Fibroblast of lung (primary cell): ENCODE data around the gene SLC7A5. TPM values are rescaled to one million over a fixed set of nuclear protein-coding genes. Genes with fewer than 3 reads are reported as not detected.

ENCODE experiments used
- DNase-seq, 2 donors: peaks; one replicate each; pipeline versions ENCODE4 v3.0.0 to v3.0.0-alpha.2; 2010; ENCODE audit warnings: low read depth in 2 of 2
- H2AFZ ChIP-seq: 2 replicates; pipeline ENCODE4 v1.5.1; 2012; ENCODE audit warnings: low read length, control low read depth, inconsistent platforms
- H3K27ac ChIP-seq: 2 replicates; pipeline ENCODE4 v1.5.1; 2011; ENCODE audit warnings: low read length, control low read depth; ENCODE audit not compliant: insufficient read depth
- H3K27me3 ChIP-seq: 2 replicates; pipeline ENCODE4 v1.5.1; 2011; ENCODE audit warnings: mild to moderate bottlenecking, low read length; ENCODE audit not compliant: control insufficient read depth, insufficient read depth
- H3K36me3 ChIP-seq: 2 replicates; pipeline ENCODE4 v1.5.1; 2011; ENCODE audit warnings: low read length; ENCODE audit not compliant: control insufficient read depth, insufficient read depth
- H3K4me1 ChIP-seq: 2 replicates; pipeline ENCODE4 v1.5.1; 2011; ENCODE audit warnings: low read length; ENCODE audit not compliant: control insufficient read depth, insufficient read depth; ENCODE audit errors: extremely low read depth
- H3K4me2 ChIP-seq: 2 replicates; pipeline ENCODE4 v1.5.1; 2011; ENCODE audit warnings: low read length, control low read depth; ENCODE audit not compliant: insufficient read depth; ENCODE audit errors: extremely low read depth
- H3K4me3 ChIP-seq, 4 experiments: fragments of 200-600 bp in 1 of 4; sonication (generic) in 1 of 4; replicated peaks in 1 of 4; 2 replicates each; pipeline ENCODE4 v1.5.1; 2011 to 2016; ENCODE audit warnings: low read length in 4 of 4, low read depth in 3 of 4, mild to moderate bottlenecking in 3 of 4, control low read depth in 2 of 4, inconsistent platforms in 1 of 4, mixed read lengths in 1 of 4; ENCODE audit not compliant: insufficient read depth in 1 of 4; ENCODE audit errors: control extremely low read depth in 1 of 4
- H3K79me2 ChIP-seq: 2 replicates; pipeline ENCODE4 v1.5.1; 2012; ENCODE audit warnings: mild to moderate bottlenecking, low read length, inconsistent platforms; ENCODE audit not compliant: control insufficient read depth, insufficient read depth
- H3K9ac ChIP-seq: 2 replicates; pipeline ENCODE4 v1.5.1; 2011; ENCODE audit warnings: mild to moderate bottlenecking, low read length, control low read depth; ENCODE audit not compliant: insufficient read depth
- H3K9me3 ChIP-seq: 2 replicates; pipeline ENCODE4 v1.5.1; 2012; ENCODE audit warnings: low read depth, low read length; ENCODE audit not compliant: control insufficient read depth, insufficient read depth
- H4K20me1 ChIP-seq: 2 replicates; pipeline ENCODE4 v1.5.1; 2011; ENCODE audit warnings: low read length; ENCODE audit not compliant: control insufficient read depth, insufficient read depth; ENCODE audit errors: extremely low read depth
- CTCF ChIP-seq, 2 donors: IDR thresholded peaks in 1 of 2; conservative IDR thresholded peaks in 1 of 2; 1 replicate in 1 of 2; 2 replicates in 1 of 2; pipeline ENCODE4 v1.5.1; 2011 to 2012; ENCODE audit warnings: low read length in 2 of 2, control low read depth in 1 of 2, inconsistent platforms in 1 of 2, low read depth in 1 of 2, mild to moderate bottlenecking in 1 of 2
- EZH2 ChIP-seq: IDR thresholded peaks from 2 replicates; pipeline ENCODE4 v1.5.1; 2012; ENCODE audit warnings: low read length, control low read depth, mild to moderate bottlenecking; ENCODE audit errors: missing control alignments
- polyA plus RNA-seq, 2 donors: library from polyadenylated mRNA; depleted of rRNA in 1 of 2; stranded (reverse) in 1 of 2; unstranded in 1 of 2; fragments of >200 nt; gene quantifications; 2 replicates each; pipeline ENCODE4 v1.2.1, GENCODE V29; 2011 to 2012; ENCODE audit warnings: missing spikeins in 1 of 2
- total RNA-seq: library from RNA; depleted of rRNA; stranded (reverse); fragments of >200 nt; gene quantifications from 2 replicates; pipeline ENCODE4 v1.2.1, GENCODE V29; 2014

Gene SLC7A5
- total and polyA plus RNA-seq, 2 donors (not counting 1 experiment from before 2014, with no cell fraction given) = 5.2 to 38.3 TPM

GRCh38 chr16:87849419-87850008 lies 19.8 kb downstream of the SLC7A5 start:
- no peaks in the 10 kb centered on the region for H3K79me2 ChIP-seq
- H2AFZ ChIP-seq = no peak overlapping the region
- peaks cover 1% of the 10 kb centered on the region for H3K36me3 ChIP-seq
- no peak overlapping the region for H3K9ac ChIP-seq
- H3K9me3 ChIP-seq = no peaks in the 10 kb centered on the region
- no peak overlapping the region for H3K27ac ChIP-seq
- no peak overlapping the region for H3K4me2 ChIP-seq
- H3K4me1 ChIP-seq = peaks cover 15% of the 10 kb centered on the region
- H3K4me3 ChIP-seq = no peak overlapping the region
- TF ChIP-seq CTCF (conservative IDR thresholded peaks at IDR 0.05 in 1 of 2, IDR thresholded peaks at IDR 0.05 in 1 of 2; ENCODE audit: low read depth in 1 of 2, low read length in 2 of 2) (no peak), EZH2 (no peak)
- H3K27me3 ChIP-seq = no peaks in the 10 kb centered on the region
- H4K20me1 ChIP-seq = no peaks in the 10 kb centered on the region
- DNase-seq = no peak

- Histone ChIP-seq H3K4me2 (no peak overlapping the region), H3K27me3 (no peaks in the 10 kb centered on the region), H3K79me2 (no peaks in the 10 kb centered on the region), H3K27ac (no peak overlapping the region), H3K9ac (no peak overlapping the region), H3K4me1 (peaks cover 11% of the 10 kb centered on the region), H3K4me3 (no peak overlapping the region), H2AFZ (no peak overlapping the region), H3K36me3 (peaks cover 1% of the 10 kb centered on the region), H3K9me3 (no peaks in the 10 kb centered on the region), H4K20me1 (no peaks in the 10 kb centered on the region)
- DNase-seq = no peak
- TF ChIP-seq CTCF (conservative IDR thresholded peaks at IDR 0.05 in 1 of 2, IDR thresholded peaks at IDR 0.05 in 1 of 2; ENCODE audit: low read depth in 1 of 2, low read length in 2 of 2) = no peak
- TF ChIP-seq EZH2 = no peak
These were observed 20.5 kb downstream of the SLC7A5 start for GRCh38 chr16:87848676-87849345.

- DNase-seq = no peak
- no peak overlapping the region for H3K9ac ChIP-seq
- peaks cover 6% of the 10 kb centered on the region for H3K4me1 ChIP-seq
- H3K27ac ChIP-seq = no peak overlapping the region
- TF ChIP-seq CTCF (conservative IDR thresholded peaks at IDR 0.05 in 1 of 2, IDR thresholded peaks at IDR 0.05 in 1 of 2; ENCODE audit: low read depth in 1 of 2, low read length in 2 of 2) (no peak), EZH2 (no peak)
- no peaks in the 10 kb centered on the region for H3K27me3 ChIP-seq
- H4K20me1 ChIP-seq = no peaks in the 10 kb centered on the region
- H2AFZ ChIP-seq = no peak overlapping the region
- no peak overlapping the region for H3K4me3 ChIP-seq
- H3K9me3 ChIP-seq = no peaks in the 10 kb centered on the region
- H3K36me3 ChIP-seq = peaks cover 4% of the 10 kb centered on the region
- H3K79me2 ChIP-seq = no peaks in the 10 kb centered on the region
- no peak overlapping the region for H3K4me2 ChIP-seq
These were observed 21.3 kb downstream of the SLC7A5 start for GRCh38 chr16:87847785-87848675.
